GM18909 (cell line): ENCODE results near the gene ZNF8.
"Not testable (repeated sequence)": the region's sequence is repeated elsewhere in the genome, so short reads cannot be mapped to it uniquely, and the experiment has no call there.

ENCODE experiments used
- ATAC-seq: cut with Tn5 transposase; IDR thresholded peaks from one replicate; pipeline ENCODE4 v1.9.1; 2021; ENCODE audit warnings: mild to moderate bottlenecking; ENCODE audit not compliant: unreplicated experiment, poor library complexity

Gene ZNF8

DNA sequence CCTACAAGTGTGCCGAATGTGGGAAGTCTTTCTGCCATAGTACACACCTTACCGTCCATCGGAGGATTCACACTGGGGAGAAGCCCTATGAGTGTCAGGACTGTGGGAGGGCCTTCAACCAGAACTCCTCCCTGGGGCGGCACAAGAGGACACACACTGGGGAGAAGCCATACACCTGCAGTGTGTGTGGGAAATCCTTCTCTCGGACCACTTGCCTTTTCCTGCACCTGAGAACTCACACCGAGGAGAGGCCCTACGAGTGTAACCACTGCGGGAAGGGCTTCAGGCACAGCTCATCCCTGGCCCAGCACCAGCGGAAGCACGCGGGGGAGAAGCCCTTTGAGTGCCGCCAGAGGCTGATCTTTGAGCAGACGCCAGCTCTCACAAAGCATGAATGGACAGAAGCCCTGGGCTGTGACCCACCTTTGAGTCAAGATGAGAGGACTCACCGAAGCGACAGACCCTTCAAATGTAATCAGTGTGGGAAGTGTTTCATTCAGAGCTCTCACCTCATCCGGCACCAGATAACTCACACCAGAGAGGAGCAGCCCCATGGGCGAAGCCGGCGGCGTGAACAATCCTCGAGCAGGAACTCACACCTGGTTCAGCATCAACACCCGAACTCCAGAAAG, 16.1 kb downstream of the ZNF8 start:
- ATAC-seq = no peak

DNA sequence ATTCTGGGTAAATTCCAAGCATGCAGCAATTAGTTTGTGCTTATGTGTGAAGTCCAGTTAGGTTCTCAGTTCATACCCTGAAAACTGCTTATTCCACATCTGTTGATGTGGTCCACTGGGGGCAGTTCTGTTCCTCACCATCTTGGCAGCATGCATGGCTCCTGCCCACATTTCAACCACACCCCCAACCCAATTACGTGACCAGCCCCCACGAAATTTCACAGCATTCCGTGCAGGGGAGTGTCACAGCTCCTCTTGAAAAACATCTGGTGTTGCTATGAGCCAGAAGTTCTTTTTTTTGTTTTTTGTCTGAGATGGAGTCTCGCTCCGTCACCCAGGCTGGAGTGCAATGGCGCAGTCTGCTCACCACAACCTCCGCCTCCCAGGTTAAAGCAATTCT, 17.3 kb downstream of the ZNF8 start:
- no peak for ATAC-seq

DNA sequence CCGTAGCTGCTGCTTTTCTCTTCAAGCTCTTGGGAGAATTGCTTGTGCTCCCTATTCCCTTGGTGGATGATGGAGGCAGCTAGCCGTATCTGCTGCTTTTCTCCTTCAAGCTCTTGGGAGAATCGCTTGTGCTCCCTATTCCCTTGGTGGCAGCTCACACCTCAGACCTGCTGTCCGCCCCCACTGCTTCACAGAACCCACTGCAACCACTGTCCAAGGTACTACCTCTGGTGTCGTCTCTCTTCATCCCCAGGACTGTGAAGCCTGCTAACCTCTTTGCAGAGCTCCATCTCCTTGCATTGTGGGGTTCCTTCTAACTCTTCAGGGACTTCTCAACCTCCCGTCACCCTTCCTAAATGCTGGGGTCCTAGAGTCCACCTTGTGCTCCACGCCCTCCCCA, 21.9 kb downstream of the ZNF8 start:
- no peak for ATAC-seq

DNA sequence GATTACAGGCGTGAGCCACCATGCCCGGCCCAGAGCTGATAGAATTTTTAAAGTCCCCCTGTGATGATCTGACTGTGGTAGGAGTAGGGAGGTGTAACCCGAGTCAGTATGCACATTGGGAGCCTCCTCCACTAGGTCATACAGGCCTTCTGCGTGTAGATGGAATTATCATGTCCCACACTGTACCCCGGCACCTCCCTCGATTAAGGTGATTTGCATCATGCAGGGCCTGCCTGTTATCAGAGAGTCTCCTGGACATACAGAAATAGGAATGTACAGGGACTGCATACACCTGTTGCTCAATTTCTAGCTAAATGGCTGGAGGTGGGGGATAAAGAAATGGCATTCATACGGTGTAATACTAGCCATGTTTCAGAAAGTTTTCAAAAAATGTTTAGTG, 25.5 kb downstream of the ZNF8 start:
- ATAC-seq = no peak

DNA sequence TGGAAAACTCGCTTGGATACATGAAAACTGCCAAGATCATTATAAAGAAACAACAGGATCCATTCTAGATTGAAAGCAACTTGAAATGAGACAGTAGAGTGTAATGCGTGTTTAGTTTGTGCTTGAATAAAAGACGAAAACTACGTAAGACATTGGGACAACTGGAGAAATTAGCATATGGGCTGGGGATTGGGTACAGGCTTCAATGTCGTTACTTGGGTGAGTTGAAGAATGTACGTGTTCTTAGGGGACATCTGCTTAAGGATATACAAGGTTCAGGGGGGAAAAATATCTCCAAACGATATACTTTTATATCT, 26.0 kb downstream of the ZNF8 start:
- no peak for ATAC-seq

DNA sequence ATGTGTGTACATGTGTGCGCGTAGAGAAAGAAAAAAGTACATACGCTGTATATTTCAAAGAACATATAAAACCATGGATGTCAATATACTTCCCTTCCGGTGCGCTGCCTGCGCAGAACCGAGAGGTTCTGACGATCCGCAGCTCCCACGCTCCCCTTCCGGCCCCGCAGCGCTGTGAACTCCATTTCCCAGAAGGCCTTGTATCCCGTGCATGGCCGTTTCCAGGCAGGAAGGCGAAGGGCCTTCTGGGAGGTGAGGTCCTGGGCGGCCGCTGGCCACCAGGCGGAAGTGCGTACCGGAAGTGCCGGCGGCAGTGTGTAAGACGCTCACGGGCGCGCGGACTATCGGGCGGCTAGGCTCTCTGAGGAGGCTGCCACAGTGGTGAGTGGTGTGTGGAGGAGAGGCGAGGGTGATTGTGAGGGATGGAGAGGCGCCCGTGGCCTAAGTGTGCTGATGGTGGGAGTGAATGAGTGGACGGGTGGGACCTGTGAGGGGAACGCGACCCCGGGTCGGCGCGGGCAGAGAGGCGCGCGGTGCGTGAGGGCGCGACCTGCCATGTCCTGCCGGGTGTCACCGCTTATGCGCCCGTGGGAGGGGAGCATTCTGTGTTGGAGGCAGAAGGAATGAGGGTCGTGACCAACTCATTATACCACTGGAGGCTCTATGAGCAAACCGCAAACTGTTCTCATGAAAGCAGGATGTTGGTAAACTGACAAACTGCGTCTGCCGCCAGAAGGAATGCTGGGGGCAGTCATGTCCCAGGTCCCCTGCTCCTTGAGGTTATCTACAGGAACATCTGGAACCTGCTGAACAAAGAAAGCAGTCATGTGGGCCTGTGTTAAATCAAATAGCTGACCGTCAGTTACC, 26.5 kb downstream of the ZNF8 start, which contains the start of gene ERVK3-1:
ERVK3-1 (plus strand) TSS at position 313 of the 867 bp plus-strand sequence. CDS start 6,792 bp downstream, outside the sequence.
- peak; percentile 97 for ATAC-seq

DNA sequence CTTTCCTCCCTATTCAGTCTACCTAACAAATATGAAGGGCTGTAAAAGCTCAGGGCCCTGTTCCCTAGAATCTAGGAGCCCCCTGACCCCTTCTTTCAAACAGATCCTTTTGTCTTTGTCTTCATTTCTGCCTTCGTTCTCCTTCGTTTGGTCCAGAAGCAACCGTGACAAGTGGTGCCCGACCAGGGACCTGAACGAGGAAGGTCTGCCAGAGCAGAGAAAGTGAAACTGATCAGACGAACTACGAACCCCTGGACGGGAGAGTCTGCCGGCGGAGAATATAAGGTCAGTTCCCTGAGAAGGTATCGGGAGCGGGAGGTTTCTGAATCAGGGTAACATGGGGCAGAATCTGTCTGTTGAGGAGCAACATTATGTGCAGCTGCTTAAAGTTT, 27.2 kb downstream of the ZNF8 start:
- no peak for ATAC-seq

DNA sequence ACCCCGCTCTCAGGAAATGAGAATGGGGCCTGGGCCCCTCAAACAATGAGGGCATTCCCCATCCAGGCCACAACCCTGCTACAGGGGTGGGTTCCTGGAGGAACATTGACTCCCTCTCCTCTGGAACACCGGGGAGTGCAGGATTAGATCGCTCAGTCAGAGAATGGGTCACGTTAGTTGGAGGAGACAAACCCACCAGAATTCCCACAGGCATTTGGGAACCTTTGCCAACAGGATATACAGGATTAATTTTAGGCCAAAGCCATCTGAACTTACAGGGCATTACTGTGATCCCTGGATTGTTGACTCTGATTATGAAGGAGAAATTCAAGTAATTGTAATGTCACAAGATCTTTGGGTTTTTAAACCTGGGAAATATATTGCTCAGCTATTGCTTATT, 29.0 kb downstream of the ZNF8 start:
- no peak for ATAC-seq

DNA sequence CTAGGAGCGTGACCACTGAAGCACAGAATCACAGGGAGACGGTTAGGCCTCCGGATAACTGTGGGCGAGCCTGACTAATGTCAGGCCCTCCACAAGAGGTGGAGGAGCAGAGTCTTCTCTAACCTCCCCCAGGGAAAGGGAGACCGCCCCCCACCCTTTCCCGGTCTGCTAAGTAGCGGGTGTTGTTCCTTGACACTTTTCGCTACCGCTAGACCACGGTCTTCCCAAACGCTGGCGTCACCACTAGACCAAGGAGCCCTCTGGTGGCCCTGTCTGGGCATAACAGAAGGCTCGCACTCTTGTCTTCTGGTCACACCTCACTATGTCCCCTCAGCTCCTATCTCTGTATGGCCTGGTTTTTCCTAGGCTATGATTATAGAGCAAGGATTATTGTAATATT, 31.9 kb downstream of the ZNF8 start:
- ATAC-seq = not testable (repeated sequence)

DNA sequence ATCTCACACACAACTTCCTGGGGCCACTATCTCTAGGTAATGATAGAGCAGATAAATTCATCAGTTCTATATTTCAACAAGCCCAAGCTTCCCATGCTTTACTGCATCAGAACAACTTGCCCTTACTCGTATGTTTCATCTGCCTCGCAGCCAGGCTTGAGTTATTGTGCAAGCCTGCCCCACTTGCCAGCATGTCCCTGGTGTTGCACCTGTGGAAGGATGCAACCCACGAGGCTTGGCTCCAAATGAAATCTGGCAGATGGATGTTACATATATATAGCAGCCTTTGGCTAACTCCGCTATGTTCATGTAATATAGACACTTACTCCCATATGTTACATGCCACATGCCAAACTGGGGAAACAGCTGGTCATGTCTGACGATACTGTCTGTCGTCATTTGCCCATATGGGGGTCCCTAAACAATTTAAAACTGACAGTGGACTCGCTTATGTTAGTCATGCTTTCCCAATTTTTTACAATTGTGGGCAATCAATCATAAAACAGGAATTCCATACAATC, 32.6 kb downstream of the ZNF8 start:
- ATAC-seq = no peak

DNA sequence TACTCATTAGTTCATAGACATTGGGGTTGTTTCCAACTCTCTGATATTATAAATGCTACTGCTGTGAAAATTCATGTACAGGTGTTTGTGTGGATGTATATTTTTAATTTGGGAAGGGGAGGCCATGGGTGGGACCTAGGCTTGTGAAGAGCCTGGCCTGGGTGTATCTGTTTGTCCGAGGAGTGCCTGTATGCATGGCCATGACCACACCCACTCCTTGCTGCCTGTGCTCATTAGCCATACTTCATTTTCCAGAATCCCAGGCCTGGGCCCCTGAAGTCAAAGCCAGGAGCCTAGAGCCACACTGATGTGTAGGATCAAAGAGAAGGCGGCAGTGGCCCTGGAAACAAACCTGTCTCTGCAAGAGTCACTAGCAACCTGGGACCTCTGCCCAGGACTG, 36.8 kb downstream of the ZNF8 start:
- no peak for ATAC-seq

DNA sequence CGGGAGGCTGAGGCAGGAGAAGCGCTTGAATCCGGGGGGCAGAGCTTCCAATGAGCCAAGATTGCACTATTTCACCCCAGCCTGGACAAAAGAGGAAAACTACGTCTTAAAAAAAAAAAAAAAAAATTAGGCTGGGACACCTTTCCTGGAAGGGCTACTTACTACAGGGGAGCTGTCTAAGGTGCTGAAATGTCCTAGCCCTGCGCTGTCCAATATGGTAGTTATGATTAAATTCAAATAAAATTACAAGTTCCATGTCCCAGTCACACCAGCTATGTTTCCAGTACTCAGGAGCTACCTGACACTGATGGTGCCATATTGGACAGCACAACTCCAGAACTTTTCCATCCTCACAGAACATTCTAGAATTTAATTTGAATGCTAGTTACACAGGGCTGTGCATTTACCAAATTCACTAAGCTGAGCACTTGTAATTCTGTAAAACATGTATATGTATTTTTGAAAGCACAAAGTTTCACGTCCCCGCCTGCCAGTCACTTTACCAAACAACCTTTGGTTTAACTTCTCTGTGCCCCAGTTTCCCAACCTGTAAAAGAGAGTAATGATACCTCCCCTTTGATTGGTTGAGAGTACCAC, 38.8 kb downstream of the ZNF8 start:
- no peak for ATAC-seq

DNA sequence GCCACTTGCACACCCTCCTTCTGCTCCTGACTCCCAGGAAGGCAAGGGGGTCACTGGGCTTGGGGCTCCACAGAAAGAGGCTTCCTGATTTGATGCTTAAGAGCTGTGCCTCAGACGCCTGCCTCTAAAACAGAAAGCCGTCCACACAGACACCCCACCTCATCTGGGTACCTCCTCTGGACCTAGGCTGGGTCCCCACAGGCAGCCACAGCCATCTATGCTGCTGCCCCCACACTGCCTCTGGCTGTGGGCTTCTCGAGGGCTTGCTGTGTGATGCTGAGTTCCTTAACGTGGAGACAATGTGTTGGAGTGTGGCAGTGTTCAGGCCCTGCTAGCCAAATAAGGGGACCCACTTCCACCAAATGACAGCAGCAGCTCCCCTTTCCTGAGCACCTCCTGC, 39.5 kb downstream of the ZNF8 start:
- ATAC-seq = no peak

DNA sequence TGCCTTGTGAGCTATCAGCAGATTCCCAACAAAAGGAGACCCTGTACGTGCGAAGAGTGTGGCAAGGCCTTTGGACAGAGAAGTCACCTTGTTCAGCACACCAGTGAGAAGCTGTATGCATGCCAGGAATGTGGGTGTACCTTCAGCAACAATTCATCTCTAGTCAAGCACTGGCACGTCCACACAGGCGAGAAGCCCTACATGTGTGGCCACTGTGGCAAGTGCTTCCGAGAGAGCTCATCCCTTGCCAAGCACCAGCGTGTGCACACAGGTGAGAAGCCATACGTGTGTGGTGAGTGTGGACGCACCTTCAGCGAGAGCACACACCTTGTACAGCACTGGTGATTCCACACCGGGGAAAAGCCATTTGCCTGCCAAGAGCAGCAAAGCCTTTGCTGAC, 40.5 kb downstream of the ZNF8 start:
- no peak for ATAC-seq

DNA sequence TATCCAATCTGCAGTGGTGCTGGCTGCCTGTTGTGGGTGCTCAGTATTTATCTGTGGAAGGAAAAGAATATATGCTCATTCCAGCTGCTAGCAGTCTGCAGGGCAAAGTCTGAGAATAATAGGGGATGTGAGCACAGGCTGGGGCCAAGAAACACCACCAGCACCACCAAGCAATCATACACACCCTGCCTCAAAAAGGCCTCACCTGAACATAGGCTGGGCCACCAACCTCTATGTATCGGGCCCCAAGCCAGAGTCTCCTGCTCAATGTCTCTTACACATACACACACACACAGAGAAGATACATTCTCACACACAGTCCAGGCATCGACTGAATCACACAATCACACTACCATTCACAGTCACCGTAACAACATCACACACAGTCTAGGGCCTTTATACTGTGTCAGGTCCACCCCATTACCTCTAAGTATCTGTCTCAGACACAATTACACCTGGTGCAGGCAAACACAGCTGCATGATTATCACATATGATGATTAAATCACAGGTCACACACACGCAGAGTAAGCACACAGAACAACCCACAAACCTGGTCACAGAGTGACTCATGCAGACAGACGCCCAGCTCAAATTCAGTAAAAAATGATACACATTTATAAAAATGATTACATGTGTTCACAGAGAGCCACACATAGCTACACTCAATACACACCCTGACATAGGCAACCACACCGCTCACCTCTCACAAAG, 46.7 kb downstream of the ZNF8 start:
- ATAC-seq = no peak

DNA sequence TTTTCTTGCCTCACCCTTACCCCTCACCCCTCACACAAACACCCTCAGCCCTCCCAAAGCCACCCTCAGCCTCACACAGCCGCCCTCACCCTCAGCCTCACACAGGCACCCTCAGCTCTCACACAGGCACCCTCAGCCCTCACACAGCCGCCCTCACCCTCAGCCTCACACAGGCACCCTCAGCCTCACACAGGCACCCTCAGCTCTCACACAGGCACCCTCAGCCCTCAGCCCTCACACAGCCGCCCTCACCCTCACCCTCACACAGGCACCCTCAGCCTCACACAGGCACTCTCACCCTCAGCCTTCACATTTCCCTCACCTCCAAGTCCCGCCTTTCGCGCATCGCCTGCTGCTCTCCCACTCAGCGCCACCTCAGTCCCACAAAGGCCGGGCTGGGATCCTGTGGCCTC, 47.8 kb downstream of the ZNF8 start:
- no peak for ATAC-seq

DNA sequence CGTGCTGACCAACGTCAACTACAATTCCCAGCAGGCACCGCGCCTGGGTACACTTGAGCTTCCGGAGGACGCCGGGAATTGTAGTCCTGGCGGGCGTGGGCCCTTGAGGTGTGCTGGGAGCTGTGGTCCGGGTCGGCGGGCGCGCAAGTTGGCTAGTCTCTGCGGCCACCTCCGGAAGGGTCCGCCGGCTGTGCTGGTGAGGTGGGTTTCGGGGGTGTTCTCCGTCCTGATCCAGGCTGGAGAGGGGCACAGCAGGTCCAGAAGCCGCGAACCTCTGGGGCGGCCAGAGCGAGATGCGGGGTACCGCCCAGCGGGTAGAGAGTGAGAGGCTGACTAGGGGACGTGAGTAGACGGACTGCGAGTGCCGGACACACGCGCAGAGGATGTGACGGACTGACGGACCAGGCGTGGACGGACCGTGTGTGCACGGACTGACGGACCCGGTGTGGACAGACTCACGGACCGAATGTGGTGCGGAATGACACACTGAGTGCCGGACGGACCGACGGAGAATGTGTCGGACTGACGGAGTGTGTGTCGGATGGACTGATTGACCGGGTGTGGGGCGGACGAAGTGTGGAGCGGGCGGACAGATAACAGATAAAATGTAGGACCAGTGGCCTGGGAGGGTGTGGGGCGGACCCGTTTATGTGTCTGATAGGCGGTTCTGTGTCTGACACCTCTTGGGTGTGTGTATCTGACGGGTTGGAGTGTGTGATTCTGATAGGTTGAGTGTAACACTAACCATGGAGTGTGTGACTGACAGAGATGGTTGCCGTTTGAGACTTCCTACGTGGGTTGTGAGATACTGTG, 48.4 kb downstream of the ZNF8 start, which contains the start of gene ZSCAN22:
ZSCAN22 (plus strand) TSS at position 81 of the 813 bp plus-strand sequence. CDS start 7,809 bp downstream, outside the sequence.
- peak; percentile 87 for ATAC-seq

DNA sequence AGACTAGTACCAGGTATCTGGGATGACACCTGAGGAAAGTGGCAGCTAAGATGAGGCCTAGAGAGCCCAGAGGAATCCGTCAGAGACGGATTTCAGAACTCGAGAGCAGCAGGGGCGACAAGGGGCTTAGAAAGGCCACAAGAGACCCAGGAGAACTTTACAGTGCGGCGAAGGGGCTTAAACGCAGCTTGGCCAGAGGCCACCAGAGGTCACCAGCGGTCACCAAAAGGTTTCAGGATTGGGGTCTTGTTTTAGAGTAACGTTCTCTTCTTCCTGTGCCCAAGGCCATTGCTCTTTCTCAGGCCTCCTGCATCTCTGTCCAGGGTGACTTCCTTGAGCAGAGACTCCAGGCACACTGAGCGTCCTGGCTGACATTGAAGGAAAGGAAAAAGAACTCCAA, 50.2 kb downstream of the ZNF8 start:
- no peak for ATAC-seq

DNA sequence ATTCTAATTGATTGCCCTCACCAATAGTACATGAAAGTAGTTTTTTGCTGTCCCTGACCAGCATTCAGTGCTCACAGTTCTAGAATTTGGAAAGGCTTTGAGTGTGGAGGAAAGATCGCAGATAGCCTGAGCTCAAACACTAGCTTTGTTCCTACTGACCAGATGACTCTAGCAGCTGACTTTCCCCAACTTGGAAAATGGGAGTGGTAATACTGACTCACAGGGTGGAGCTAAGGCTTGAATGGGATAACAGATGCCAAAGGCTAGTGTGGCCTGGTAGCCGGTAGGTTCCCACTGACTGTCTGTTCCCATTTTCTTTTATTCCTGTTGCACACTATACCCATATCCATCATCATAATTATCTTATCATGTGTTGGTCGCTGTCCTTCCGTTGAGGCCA, 51.7 kb downstream of the ZNF8 start:
- ATAC-seq = no peak

DNA sequence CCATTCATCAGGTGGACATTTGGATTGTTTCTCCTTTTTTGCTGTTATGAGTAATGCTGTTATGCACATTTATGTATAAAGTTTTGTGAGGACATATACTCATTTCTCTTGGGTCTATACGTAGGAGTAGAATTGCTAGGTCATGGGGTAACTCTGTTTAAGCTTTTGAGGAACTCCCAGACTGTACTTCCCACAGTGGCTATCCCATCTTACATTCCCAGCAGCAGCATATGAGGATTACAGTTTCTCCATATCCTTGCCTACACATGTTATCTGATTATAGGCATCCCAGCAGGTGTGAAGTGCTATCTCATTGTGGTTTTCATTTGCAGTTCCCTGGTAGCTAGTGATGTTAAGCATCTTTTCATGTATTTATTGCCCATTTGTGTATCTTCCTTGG, 53.9 kb downstream of the ZNF8 start:
- no peak for ATAC-seq
